Adrenal gland (tissue), 19 donors: ENCODE results near the gene TCEA2. TPM values are rescaled to one million over a fixed set of nuclear protein-coding genes. Genes with fewer than 3 reads are reported as not detected.

Experiments
- DNase-seq, 7 donors: peaks; one replicate each; pipeline ENCODE4 v3.0.0-alpha.2; 2019 to 2020
- H3K27ac ChIP-seq, 5 donors: fragments of 200-600 bp; sonication (generic) in 4 of 5; 1 replicate in 3 of 5; 2 replicates in 2 of 5; pipeline versions ENCODE4 v1.5.1 to v1.8.0; 2016 to 2020; ENCODE audit warnings: mild to moderate bottlenecking in 1 of 5
- H3K27me3 ChIP-seq: fragments of 200-600 bp; 2 replicates; pipeline ENCODE4 v1.8.0; 2021
- H3K36me3 ChIP-seq, 2 donors: fragments of 200-600 bp; replicated peaks in 1 of 2; 1 replicate in 1 of 2; 2 replicates in 1 of 2; pipeline versions ENCODE4 v1.5.1 to v1.8.0; 2018 to 2022
- H3K4me1 ChIP-seq, 2 donors: fragments of 200-600 bp; replicated peaks in 1 of 2; 1 replicate in 1 of 2; 2 replicates in 1 of 2; pipeline versions ENCODE4 v1.5.1 to v1.8.0; 2018 to 2021
- H3K4me3 ChIP-seq, 4 donors: fragments of 200-600 bp; sonication (generic) in 3 of 4; one replicate each; pipeline ENCODE4 v1.5.1; 2016 to 2018
- H3K9me3 ChIP-seq, 3 donors: fragments of 200-600 bp; sonication (generic) in 1 of 3; replicated peaks in 1 of 3; 1 replicate in 2 of 3; 2 replicates in 1 of 3; pipeline versions ENCODE4 v1.5.1 to v1.8.0; 2016 to 2021
- POLR2A ChIP-seq, 2 donors: fragments of 450-650 bp; IDR thresholded peaks; one replicate each; pipeline ENCODE4 v1.6.1; 2017; ENCODE audit warnings: antibody characterized with exemption in 2 of 2, mild to moderate bottlenecking in 2 of 2, moderate library complexity in 1 of 2
- WGBS, 4 donors: extraction: QIAGEN DNeasy Blood & Tissue Kit in 2 of 4; methylation state at CpG; one replicate each; pipeline versions ENCODE4 v1.1.5 to v1.1.7; 2013 to 2017; 5-methylcytosine and 5-hydroxymethylcytosine counted together
- intact Hi-C, 2 donors: fragments of 100-400 bp; cut with DNase I; formaldehyde crosslinking; loops; one replicate each; pipeline versions ENCODE4 v1.14.1 to v1.15.0; 2022 to 2023
- long read RNA-seq, 10 donors: library from polyadenylated mRNA in 3 of 10; unstranded in 2 of 10; stranded (forward) in 1 of 10; transcript quantifications; one replicate each; pipeline ENCODE4 v2.0.0 and lab custom pipeline, GENCODE V29; 2021 to 2026
- polyA plus RNA-seq, 3 donors: library from polyadenylated mRNA; stranded (reverse); fragments of 200-250 nt in 2 of 3; fragments of 350-450 nt in 1 of 3; fragmentation: Illumina TruSeq in 1 of 3; extraction: RNeasy Lipid Tissue Mini Kit (QIAGEN cat#74804) in 1 of 3; gene quantifications; one replicate each; pipeline ENCODE4 v1.2.3, GENCODE V29; 2013 to 2014
- total RNA-seq, 9 donors: library from RNA; depleted of rRNA in 4 of 9; stranded (reverse); fragments of >200 nt in 4 of 9; fragments of 120-200 nt in 1 of 9; fragmentation: NEBNext Ultra II Directional in 1 of 9; extraction: Animal tissue kit (Norgen Biotek cat#: 25700) in 1 of 9; gene quantifications; one replicate each; pipeline versions ENCODE4 v1.1.0 to v1.2.4, GENCODE V29; 2013 to 2023
- TF ChIP-seq, protein P1 (sequence below), 6 experiments: fragments of 450-650 bp in 4 of 6; fragments of 200-600 bp in 2 of 6; sonication (generic) in 1 of 6; IDR thresholded peaks; 1 replicate in 5 of 6; 2 replicates in 1 of 6; pipeline versions ENCODE4 v1.5.1 to v1.8.0; 2016 to 2021; ENCODE audit warnings: antibody characterized with exemption in 6 of 6, mild to moderate bottlenecking in 2 of 6, moderate library complexity in 1 of 6
- donor health status: healthy with polysubstance abuse.
- donor health status: Bipolar disorder and iron deficiency.
- donor health status: DM: yes; HTN: yes; CAD: no.
- donor health status: DM: no; HTN: no; CAD: no.
- donor health status: DM: no; HTN: no; CAD: no.
- donor health status: DM: yes; HTN: yes; CAD: no.

The TCEA2 gene
- total RNA-seq (10 to 100 TPM; 12.6 to 78.6 (median 51.2) TPM), polyA plus RNA-seq (100 to 1,000 TPM in 2 of 3 donors, 10 to 100 TPM in 1; 19.6 to 184 (median 132) TPM)
- long read RNA-seq, donor 1, transcript TCEA2-202 (10 exons, 1,235 nt): major isoform, 14 of 15 reads
- long read RNA-seq, donor 1, partial matches to known transcripts: 0 of 15 reads
- long read RNA-seq, donor 1, other reads (novel, unspliced or antisense): 0 of 15 reads
- long read RNA-seq, donor 2, transcript TCEA2-202 (10 exons, 1,235 nt): major isoform, 11 of 11 reads
- long read RNA-seq, donor 2, partial matches to known transcripts: 0 of 11 reads
- long read RNA-seq, donor 2, other reads (novel, unspliced or antisense): 0 of 11 reads
- long read RNA-seq, donor 3, transcript TCEA2-202 (10 exons, 1,235 nt): major isoform, 9 of 11 reads
- long read RNA-seq, donor 3, partial matches to known transcripts: 0 of 11 reads
- long read RNA-seq, donor 3, other reads (novel, unspliced or antisense): 0 of 11 reads
- long read RNA-seq, donor 4, partial matches to known transcripts: 2 of 7 reads
- long read RNA-seq, donor 4, other reads (novel, unspliced or antisense): 4 of 7 reads
- long read RNA-seq, donor 5, transcript TCEA2-202 (10 exons, 1,235 nt): major isoform, 50 of 113 reads
- long read RNA-seq, donor 5, transcript TCEA2-214 (2 exons, 421 nt): minor isoform, 6 of 113 reads
- long read RNA-seq, donor 5, partial matches to known transcripts: 20 of 113 reads
- long read RNA-seq, donor 5, other reads (novel, unspliced or antisense): 37 of 113 reads
- long read RNA-seq, donor 6, partial matches to known transcripts: 1 of 12 reads
- long read RNA-seq, donor 6, other reads (novel, unspliced or antisense): 6 of 12 reads
- long read RNA-seq, donor 7, transcript TCEA2-202 (10 exons, 1,235 nt): major isoform, 8 of 15 reads
- long read RNA-seq, donor 7, partial matches to known transcripts: 5 of 15 reads
- long read RNA-seq, donor 7, other reads (novel, unspliced or antisense): 0 of 15 reads
- long read RNA-seq, donor 8, transcript TCEA2-202 (10 exons, 1,235 nt): major isoform, 22 of 24 reads
- long read RNA-seq, donor 8, partial matches to known transcripts: 0 of 24 reads
- long read RNA-seq, donor 8, other reads (novel, unspliced or antisense): 0 of 24 reads
- long read RNA-seq, donor 9, transcript TCEA2-202 (10 exons, 1,235 nt): major isoform, 5 of 9 reads
- long read RNA-seq, donor 9, partial matches to known transcripts: 0 of 9 reads
- long read RNA-seq, donor 9, other reads (novel, unspliced or antisense): 0 of 9 reads
- long read RNA-seq, donor 10, transcript TCEA2-202 (10 exons, 1,235 nt): major isoform, 11 of 11 reads
- long read RNA-seq, donor 10, partial matches to known transcripts: 0 of 11 reads
- long read RNA-seq, donor 10, other reads (novel, unspliced or antisense): 0 of 11 reads

- peaks cover 20 to 26% of the 10 kb centered on the region in 2 donors for H3K4me1 ChIP-seq
- peak; percentile 97 to 99 (median 98) for DNase-seq
- H3K27me3 ChIP-seq: no peaks in the 10 kb centered on the region
- H3K27ac ChIP-seq: peak within 1 kb of the TSS; percentile 19 to 79 (median 70)
- H3K36me3 ChIP-seq: no peaks in the 10 kb centered on the region
- peak within 1 kb of the TSS; percentile 30 to 93 (median 67) for H3K4me3 ChIP-seq
- 3 to 11% (median 5%) methylated on average over 31 to 85 of the region's 85 CpGs for WGBS, 4 donors
- no peaks in the 10 kb centered on the region for H3K9me3 ChIP-seq
- intact Hi-C loops: no loop called here
- TF ChIP-seq, protein P1, sequence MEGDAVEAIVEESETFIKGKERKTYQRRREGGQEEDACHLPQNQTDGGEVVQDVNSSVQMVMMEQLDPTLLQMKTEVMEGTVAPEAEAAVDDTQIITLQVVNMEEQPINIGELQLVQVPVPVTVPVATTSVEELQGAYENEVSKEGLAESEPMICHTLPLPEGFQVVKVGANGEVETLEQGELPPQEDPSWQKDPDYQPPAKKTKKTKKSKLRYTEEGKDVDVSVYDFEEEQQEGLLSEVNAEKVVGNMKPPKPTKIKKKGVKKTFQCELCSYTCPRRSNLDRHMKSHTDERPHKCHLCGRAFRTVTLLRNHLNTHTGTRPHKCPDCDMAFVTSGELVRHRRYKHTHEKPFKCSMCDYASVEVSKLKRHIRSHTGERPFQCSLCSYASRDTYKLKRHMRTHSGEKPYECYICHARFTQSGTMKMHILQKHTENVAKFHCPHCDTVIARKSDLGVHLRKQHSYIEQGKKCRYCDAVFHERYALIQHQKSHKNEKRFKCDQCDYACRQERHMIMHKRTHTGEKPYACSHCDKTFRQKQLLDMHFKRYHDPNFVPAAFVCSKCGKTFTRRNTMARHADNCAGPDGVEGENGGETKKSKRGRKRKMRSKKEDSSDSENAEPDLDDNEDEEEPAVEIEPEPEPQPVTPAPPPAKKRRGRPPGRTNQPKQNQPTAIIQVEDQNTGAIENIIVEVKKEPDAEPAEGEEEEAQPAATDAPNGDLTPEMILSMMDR (IDR thresholded peaks at IDR 0.05): no peak
- TF ChIP-seq POLR2A (IDR thresholded peaks at IDR 0.05): peak; percentile 87 to 88
Measured at GRCh38 chr20:64062596-64063388, at the start of gene TCEA2. Gene TCEA2 (plus strand): TSS chr20:64063198. CDS start chr20:64063313, 115 bp downstream.

GRCh38 chr20:64015635-64016034 is 47.4 kb upstream of the TCEA2 start:
- H3K36me3 ChIP-seq: peaks cover 0 to 81% of the 10 kb centered on the region in 2 donors
- no peaks in the 10 kb centered on the region for H3K27me3 ChIP-seq
- WGBS, 4 donors: 72 to 87% (median 77%) methylated on average over 2 of the region's 2 CpGs
- intact Hi-C loops: no loop called here
- no peak for DNase-seq
- H3K27ac ChIP-seq: no peak overlapping the region
- no peaks in the 10 kb centered on the region for H3K4me1 ChIP-seq
- H3K9me3 ChIP-seq: no peaks in the 10 kb centered on the region
- TF ChIP-seq POLR2A (IDR thresholded peaks at IDR 0.05): no peak
- TF ChIP-seq, protein P1 (IDR thresholded peaks at IDR 0.05): no peak
- H3K4me3 ChIP-seq: no peak overlapping the region

DNA sequence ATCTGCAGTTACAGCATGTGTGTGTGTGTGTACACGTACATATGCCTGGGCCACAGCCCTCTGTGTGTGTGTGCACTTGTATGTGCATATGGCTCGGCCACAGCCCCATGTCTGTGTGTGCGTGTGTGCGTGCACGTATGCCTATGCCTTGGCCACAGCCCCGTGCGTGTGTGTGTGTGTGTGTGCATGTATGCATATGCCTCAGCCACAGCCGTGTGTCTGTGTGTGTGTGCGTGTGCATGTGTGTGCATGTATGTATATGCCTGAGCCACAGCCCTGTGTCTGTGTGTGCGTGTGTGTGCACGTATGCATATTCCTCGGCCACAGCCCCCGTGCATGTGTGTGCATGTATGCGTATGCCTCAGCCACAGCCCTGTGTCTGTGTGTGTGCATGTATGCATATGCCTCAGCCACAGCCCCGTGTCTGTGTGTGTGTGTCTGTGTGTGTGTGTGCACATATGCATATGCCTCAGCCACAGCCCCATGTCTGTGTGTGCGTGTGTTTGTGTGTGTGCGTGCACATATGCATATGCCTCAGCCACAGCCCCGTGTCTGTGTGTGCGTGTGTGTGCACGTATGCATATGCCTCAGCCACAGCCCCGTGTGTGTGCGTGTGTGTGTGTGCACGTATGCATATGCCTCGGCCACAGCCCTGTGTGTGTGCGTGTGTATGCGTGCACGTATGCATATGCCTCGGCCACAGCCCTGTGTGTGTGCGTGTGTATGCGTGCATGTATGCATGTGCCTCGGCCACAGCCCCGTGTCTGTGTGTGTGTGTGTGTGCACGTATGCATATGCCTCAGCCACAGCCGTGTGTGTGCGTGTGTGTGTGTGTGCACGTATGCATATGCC is 41.6 kb upstream of the TCEA2 start:
- intact Hi-C loops: no loop called here
- TF ChIP-seq, protein P1 (IDR thresholded peaks at IDR 0.05): no peak
- no peak for TF ChIP-seq POLR2A (IDR thresholded peaks at IDR 0.05)

More for the DNA sequence above, 41.6 kb upstream of the TCEA2 start:
- no peaks in the 10 kb centered on the region for H3K9me3 ChIP-seq
- no peak overlapping the region for H3K4me3 ChIP-seq
- peaks cover 0 to 89% of the 10 kb centered on the region in 2 donors for H3K36me3 ChIP-seq
- no peak for DNase-seq
- WGBS, 4 donors: 87 to 93% (median 91%) methylated on average over 18 to 36 of the region's 36 CpGs
- H3K27ac ChIP-seq: no peak overlapping the region
- H3K27me3 ChIP-seq: no peaks in the 10 kb centered on the region
- H3K4me1 ChIP-seq: no peaks in the 10 kb centered on the region
